GM10266 (cell line): ENCODE results near the gene NR1D2.

Source experiments
- DNase-seq: peaks from one replicate; pipeline ENCODE4 v3.0.0; 2012; ENCODE audit errors: extremely low spot score
- CTCF ChIP-seq: IDR thresholded peaks from 2 replicates; pipeline ENCODE4 v1.5.1; 2012; ENCODE audit warnings: mild to moderate bottlenecking, low read depth; ENCODE audit not compliant: control insufficient read depth, insufficient read depth; ENCODE audit errors: missing control alignments

Gene NR1D2

DNA sequence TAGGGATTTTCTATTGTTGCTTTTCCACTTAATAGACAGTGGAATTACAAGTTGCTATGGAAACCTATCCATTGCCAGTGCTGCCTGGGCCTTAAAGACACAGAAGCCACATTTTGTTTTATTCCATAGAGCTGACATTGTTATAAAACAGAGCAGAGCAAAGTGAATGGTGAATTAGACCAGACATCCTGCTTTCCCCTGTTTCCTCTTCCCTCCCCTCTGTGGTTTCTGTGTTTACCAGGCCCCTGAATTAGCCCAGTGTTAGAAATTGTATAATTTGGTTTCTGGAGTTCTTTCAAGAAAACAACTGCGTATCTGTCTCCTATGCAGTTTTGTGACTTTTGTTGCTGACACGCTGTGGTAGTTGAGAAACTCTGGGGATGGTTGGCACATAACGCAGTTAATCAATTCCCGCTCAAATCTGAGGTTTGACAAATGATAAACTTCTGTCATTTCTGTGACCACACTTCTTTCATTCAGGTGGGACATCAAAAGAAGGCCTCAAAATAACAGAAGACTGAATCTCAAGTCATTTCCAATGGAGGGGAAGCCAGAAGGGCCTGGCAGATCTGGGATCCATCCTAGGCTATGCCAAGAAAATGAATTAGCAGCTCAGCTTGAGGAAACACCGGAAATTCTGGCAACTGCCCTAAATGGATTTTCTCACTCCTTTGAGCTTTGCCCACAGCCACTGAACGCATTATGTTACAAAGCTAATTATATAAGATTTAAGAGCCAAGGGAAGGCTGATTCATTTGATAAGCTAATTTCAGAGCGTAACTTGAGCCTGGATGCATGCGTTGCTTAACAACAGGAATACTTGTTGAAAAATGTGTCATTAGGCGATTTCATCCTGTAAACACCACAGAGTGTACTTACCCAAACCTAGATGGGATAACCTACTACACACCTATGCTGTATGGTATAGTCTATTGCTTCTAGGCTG, 46.9 kb downstream of the NR1D2 start:
- no peak for DNase-seq
- no peak for TF ChIP-seq CTCF

DNA sequence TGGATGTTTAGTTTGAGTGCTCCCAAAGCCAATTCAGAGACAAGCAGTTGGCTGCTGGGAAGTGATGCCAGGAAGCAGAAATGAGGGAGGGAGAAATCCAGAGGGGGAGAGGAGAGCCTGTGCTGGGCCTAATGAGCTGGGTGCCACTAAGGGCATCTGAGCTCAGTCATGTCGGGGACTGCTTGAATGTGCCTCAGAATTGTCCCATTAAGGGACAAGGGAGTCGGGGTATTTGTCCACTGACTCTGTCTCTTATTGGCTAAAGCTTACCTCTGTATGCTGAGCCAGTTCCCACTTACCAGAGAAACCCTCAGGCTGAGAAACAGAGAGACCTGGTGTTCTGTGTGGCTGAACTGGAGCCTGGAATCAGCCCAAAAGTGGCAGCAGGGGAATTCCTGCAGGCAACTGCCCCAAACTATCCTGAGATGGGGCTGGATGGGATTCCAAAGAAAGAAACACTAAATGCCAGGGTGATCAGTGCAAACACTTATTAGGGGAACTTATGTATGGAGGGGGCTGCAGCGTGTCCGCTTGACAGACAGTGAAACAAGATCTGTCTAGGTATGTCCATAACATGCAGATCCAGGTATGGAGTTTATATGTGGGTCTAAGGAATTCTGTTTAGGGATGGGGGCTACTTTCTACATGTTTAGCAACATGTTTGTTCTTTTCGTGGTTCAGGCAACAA, 48.6 kb downstream of the NR1D2 start:
- DNase-seq: no peak
- no peak for TF ChIP-seq CTCF

DNA sequence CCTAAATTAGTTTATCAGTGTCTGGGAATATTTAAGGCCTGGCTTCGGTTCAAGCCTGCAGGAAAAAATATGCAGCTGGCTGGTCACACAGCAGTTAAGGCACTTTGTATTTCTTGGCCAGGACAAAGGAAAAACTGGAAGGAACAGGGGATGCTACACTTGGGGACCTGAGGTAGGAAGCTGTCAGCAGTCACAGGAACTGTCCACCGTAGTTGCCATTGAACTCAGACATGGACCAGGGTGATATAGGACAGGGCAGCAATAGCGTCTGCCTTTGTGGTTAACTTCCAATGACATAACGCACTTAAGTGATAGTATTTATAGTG, 49.1 kb downstream of the NR1D2 start:
- no peak for DNase-seq
- TF ChIP-seq CTCF: no peak

GRCh38 chr3:23995219-23995618, 50.1 kb downstream of the NR1D2 start:
- no peak for DNase-seq
- TF ChIP-seq CTCF: no peak

DNA sequence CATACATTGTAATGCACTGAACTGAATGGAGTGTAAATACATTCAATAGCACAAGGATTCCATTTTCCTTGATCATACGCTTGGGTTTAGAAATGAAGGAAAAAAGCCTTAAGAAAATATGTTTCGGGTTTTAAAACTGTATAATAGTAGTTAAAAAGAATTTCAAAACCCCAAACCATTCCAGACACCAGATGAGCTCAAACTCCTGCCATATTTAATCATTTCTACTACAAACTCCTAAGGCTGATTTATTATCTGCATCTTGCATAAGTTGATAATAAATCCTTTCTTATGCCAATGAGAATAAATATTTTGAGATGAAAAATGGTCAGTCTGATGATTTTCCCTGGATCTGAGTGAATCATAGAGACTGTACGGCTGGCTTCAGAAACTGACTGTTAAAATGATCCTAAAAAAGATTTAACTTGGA, 51.0 kb downstream of the NR1D2 start:
- DNase-seq: no peak
- no peak for TF ChIP-seq CTCF

GRCh38 chr3:23999012-23999641, 54.0 kb downstream of the NR1D2 start:
- peak; percentile 98 for TF ChIP-seq CTCF
- peak; percentile 45 for DNase-seq
